ENCODE results near the gene ONECUT3. TPM values are rescaled to one million over a fixed set of nuclear protein-coding genes. Genes with fewer than 3 reads are reported as not detected.

ONECUT3 gene
- total and polyA plus RNA-seq, 4 donors = not detected

- H3K9me3 ChIP-seq (ENCODE audit: control insufficient read depth in 4 of 4, low read length in 3 of 4) = peaks cover 4 to 6% (median 5%) of the 10 kb centered on the region in 4 donors
- H3K4me3 ChIP-seq (ENCODE audit: low read depth in 1 of 3, low read length in 3 of 3) = no peak overlapping the region
- 81% methylated on average over 8 of the region's 8 CpGs for WGBS
- TF ChIP-seq RXRA (IDR thresholded peaks at IDR 0.05) (no peak), FOXA2 (IDR thresholded peaks at IDR 0.05) (no peak)
- no peaks in the 10 kb centered on the region for H3K36me3 ChIP-seq (ENCODE audit: control insufficient read depth in 4 of 4, insufficient read depth in 3 of 4, low read depth in 1 of 4, low read length in 3 of 4)
- no peak overlapping the region for H3K9ac ChIP-seq (ENCODE audit: low read depth in 1 of 2, low read length in 2 of 2)
- H3K27ac ChIP-seq (ENCODE audit: low read depth in 1 of 2, low read length in 2 of 2) = no peak overlapping the region
- no peak for DNase-seq (ENCODE audit: low spot score)
- no peaks in the 10 kb centered on the region for H3K27me3 ChIP-seq (ENCODE audit: control insufficient read depth in 4 of 4, insufficient read depth in 4 of 4, low read length in 3 of 4)
- peaks cover 0 to 3% (median 0%) of the 10 kb centered on the region in 4 donors for H3K4me1 ChIP-seq (ENCODE audit: control insufficient read depth in 4 of 4, insufficient read depth in 4 of 4, low read length in 3 of 4)
These were observed 33.4 kb downstream of the ONECUT3 start for GRCh38 chr19:1786668-1787067.

DNA sequence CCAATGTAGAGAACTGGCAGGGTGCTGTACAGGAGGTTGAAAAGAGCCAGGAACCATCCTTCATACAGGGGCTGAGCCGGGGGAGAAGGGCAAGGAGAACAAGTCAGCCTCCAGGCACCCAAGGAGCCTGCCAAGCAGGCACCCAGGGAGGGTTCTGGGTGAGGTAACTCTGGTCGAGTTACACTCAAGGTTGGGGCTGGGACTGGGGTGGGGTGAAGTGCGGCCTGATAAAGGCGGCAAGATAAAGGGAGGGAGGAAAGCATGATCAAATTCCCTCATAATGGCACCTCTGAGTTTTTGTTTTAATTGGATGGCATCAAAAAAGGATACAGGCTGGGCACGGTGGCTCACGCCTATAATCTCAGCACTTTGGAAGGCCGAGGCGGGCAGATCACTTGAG lies 33.8 kb downstream of the ONECUT3 start:
- 74% methylated on average over 8 of the region's 8 CpGs for WGBS
- no peaks in the 10 kb centered on the region for H3K27me3 ChIP-seq (ENCODE audit: control insufficient read depth in 4 of 4, insufficient read depth in 4 of 4, low read length in 3 of 4)
- no peak for TF ChIP-seq NR2F2 (IDR thresholded peaks at IDR 0.05)
- TF ChIP-seq FOXA1 (IDR thresholded peaks at IDR 0.05) = no peak
- TF ChIP-seq, protein P1, sequence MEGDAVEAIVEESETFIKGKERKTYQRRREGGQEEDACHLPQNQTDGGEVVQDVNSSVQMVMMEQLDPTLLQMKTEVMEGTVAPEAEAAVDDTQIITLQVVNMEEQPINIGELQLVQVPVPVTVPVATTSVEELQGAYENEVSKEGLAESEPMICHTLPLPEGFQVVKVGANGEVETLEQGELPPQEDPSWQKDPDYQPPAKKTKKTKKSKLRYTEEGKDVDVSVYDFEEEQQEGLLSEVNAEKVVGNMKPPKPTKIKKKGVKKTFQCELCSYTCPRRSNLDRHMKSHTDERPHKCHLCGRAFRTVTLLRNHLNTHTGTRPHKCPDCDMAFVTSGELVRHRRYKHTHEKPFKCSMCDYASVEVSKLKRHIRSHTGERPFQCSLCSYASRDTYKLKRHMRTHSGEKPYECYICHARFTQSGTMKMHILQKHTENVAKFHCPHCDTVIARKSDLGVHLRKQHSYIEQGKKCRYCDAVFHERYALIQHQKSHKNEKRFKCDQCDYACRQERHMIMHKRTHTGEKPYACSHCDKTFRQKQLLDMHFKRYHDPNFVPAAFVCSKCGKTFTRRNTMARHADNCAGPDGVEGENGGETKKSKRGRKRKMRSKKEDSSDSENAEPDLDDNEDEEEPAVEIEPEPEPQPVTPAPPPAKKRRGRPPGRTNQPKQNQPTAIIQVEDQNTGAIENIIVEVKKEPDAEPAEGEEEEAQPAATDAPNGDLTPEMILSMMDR (IDR thresholded peaks at IDR 0.05; ENCODE audit: low read depth, low read length, missing input control) = no peak
- no peak for TF ChIP-seq HNF4A (conservative IDR thresholded peaks at IDR 0.05)
- no peak for TF ChIP-seq HNF4G (IDR thresholded peaks at IDR 0.05)
- no peak for TF ChIP-seq REST (IDR thresholded peaks at IDR 0.05)
- no peak for TF ChIP-seq TAF1 (conservative IDR thresholded peaks at IDR 0.05)
- no peak for TF ChIP-seq SP1 (IDR thresholded peaks at IDR 0.05)
- TF ChIP-seq, protein P2, sequence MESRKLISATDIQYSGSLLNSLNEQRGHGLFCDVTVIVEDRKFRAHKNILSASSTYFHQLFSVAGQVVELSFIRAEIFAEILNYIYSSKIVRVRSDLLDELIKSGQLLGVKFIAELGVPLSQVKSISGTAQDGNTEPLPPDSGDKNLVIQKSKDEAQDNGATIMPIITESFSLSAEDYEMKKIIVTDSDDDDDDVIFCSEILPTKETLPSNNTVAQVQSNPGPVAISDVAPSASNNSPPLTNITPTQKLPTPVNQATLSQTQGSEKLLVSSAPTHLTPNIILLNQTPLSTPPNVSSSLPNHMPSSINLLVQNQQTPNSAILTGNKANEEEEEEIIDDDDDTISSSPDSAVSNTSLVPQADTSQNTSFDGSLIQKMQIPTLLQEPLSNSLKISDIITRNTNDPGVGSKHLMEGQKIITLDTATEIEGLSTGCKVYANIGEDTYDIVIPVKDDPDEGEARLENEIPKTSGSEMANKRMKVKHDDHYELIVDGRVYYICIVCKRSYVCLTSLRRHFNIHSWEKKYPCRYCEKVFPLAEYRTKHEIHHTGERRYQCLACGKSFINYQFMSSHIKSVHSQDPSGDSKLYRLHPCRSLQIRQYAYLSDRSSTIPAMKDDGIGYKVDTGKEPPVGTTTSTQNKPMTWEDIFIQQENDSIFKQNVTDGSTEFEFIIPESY (IDR thresholded peaks at IDR 0.05) = no peak
- no peak for TF ChIP-seq GABPA (IDR thresholded peaks at IDR 0.05 in 1 of 2, conservative IDR thresholded peaks at IDR 0.05 in 1 of 2)
- no peak for TF ChIP-seq EGR1 (IDR thresholded peaks at IDR 0.05; ENCODE audit: low read depth in 2 of 2)

More for the DNA sequence above, 33.8 kb downstream of the ONECUT3 start:
- Histone ChIP-seq H3K9me3 (ENCODE audit: control insufficient read depth in 4 of 4, low read length in 3 of 4) (peaks cover under 1 to 3% (median under 1%) of the 10 kb centered on the region in 4 donors), H3K9ac (ENCODE audit: low read depth in 1 of 2, low read length in 2 of 2) (no peak overlapping the region), H3K4me3 (ENCODE audit: low read depth in 1 of 3, low read length in 3 of 3) (no peak overlapping the region), H3K4me1 (ENCODE audit: control insufficient read depth in 4 of 4, insufficient read depth in 4 of 4, low read length in 3 of 4) (peaks cover 0 to 3% (median 0%) of the 10 kb centered on the region in 4 donors), H3K27ac (ENCODE audit: low read depth in 1 of 2, low read length in 2 of 2) (no peak overlapping the region), H3K36me3 (ENCODE audit: control insufficient read depth in 4 of 4, insufficient read depth in 3 of 4, low read depth in 1 of 4, low read length in 3 of 4) (no peaks in the 10 kb centered on the region)
- DNase-seq (ENCODE audit: low spot score) = no peak

Data from liver (tissue), 9 donors.